Endothelial cell of umbilical vein (primary cell): ENCODE measurements around the gene ADORA2B.

Experiments
- EZH2 ChIP-seq: IDR thresholded peaks from 2 replicates; pipeline ENCODE4 v1.6.1; 2012; ENCODE audit warnings: borderline replicate concordance, low read depth, mild to moderate bottlenecking, moderate library complexity, low read length, inconsistent platforms; ENCODE audit not compliant: severe bottlenecking
- MYC ChIP-seq: IDR thresholded peaks from one replicate; pipeline ENCODE4 v1.6.1; 2011; ENCODE audit warnings: mild to moderate bottlenecking, low read depth, low read length
- POLR2A ChIP-seq: IDR thresholded peaks from 2 replicates; pipeline ENCODE4 v1.6.1; 2012; ENCODE audit warnings: low read depth, mild to moderate bottlenecking, control low read depth, low read length
- POLR2AphosphoS5 ChIP-seq: IDR thresholded peaks from 2 replicates; pipeline ENCODE4 v1.6.1; 2012; ENCODE audit warnings: low read depth, mild to moderate bottlenecking, control low read depth, low read length, moderate library complexity; ENCODE audit not compliant: insufficient read depth
- TF ChIP-seq, protein P1 (sequence below), 2 donors: IDR thresholded peaks; 1 replicate in 1 of 2; 2 replicates in 1 of 2; pipeline ENCODE4 v1.5.1; 2011; ENCODE audit warnings: low read length in 2 of 2, mild to moderate bottlenecking in 2 of 2, moderate library complexity in 2 of 2, control low read depth in 1 of 2, inconsistent platforms in 1 of 2, low read depth in 1 of 2; ENCODE audit not compliant: insufficient read depth in 1 of 2; ENCODE audit errors: extremely low read depth in 1 of 2
- TF ChIP-seq, protein P2 (sequence below): IDR thresholded peaks from 2 replicates; pipeline ENCODE4 v1.6.1; 2011; ENCODE audit not compliant: insufficient read depth, insufficient read length

DNA sequence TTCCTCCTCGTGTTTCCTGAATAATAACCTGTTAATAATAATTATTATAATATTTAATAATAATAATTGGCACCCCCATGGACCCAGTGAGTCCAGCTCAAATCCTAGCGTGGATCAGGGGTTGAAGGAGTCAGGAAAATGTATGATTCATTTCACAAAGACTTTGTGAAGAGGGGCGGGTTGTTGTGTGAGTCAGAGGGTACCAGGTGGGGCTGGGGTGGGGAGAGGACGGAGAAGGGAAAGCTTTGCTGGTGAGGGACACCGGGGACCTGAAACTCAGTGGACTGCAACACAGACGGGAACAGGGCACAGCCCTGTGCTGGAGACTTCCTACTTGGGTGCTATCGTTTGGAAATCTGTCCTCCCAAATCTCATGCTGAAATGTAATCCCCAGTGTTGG, 3.1 kb upstream of the ADORA2B start:
- TF ChIP-seq EZH2 (no peak), POLR2AphosphoS5 (no peak), MYC (no peak), POLR2A (no peak)
- TF ChIP-seq, protein P1, sequence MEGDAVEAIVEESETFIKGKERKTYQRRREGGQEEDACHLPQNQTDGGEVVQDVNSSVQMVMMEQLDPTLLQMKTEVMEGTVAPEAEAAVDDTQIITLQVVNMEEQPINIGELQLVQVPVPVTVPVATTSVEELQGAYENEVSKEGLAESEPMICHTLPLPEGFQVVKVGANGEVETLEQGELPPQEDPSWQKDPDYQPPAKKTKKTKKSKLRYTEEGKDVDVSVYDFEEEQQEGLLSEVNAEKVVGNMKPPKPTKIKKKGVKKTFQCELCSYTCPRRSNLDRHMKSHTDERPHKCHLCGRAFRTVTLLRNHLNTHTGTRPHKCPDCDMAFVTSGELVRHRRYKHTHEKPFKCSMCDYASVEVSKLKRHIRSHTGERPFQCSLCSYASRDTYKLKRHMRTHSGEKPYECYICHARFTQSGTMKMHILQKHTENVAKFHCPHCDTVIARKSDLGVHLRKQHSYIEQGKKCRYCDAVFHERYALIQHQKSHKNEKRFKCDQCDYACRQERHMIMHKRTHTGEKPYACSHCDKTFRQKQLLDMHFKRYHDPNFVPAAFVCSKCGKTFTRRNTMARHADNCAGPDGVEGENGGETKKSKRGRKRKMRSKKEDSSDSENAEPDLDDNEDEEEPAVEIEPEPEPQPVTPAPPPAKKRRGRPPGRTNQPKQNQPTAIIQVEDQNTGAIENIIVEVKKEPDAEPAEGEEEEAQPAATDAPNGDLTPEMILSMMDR (IDR thresholded peaks at IDR 0.05; ENCODE audit: extremely low read depth in 1 of 2, insufficient read depth in 1 of 2, low read depth in 1 of 2, low read length in 2 of 2) = no peak
- TF ChIP-seq, protein P2, sequence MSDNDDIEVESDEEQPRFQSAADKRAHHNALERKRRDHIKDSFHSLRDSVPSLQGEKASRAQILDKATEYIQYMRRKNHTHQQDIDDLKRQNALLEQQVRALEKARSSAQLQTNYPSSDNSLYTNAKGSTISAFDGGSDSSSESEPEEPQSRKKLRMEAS = no peak
